GM18519 (cell line): ENCODE data around the gene SAE1.

Experiments used
- ATAC-seq: cut with Tn5 transposase; IDR thresholded peaks from one replicate; pipeline ENCODE4 v1.9.1; 2021; ENCODE audit warnings: mild to moderate bottlenecking, moderate library complexity; ENCODE audit not compliant: unreplicated experiment, low FRiP score

Gene SAE1

GRCh38 chr19:47105874-47106273, 24.8 kb upstream of the SAE1 start:
- ATAC-seq: no peak

- no peak for ATAC-seq
Measured at GRCh38 chr19:47106821-47107201, 23.8 kb upstream of the SAE1 start.

GRCh38 chr19:47107202-47107952, 23.3 kb upstream of the SAE1 start:
- no peak for ATAC-seq

GRCh38 chr19:47107953-47108746, 22.5 kb upstream of the SAE1 start:
- no peak for ATAC-seq

- ATAC-seq: no peak
Measured at GRCh38 chr19:47109177-47109540, 21.5 kb upstream of the SAE1 start.

- no peak for ATAC-seq
Measured at GRCh38 chr19:47109541-47110375, 20.9 kb upstream of the SAE1 start.

GRCh38 chr19:47110521-47111005, 20.1 kb upstream of the SAE1 start:
- ATAC-seq: no peak

GRCh38 chr19:47111006-47111621, 19.5 kb upstream of the SAE1 start:
- no peak for ATAC-seq

GRCh38 chr19:47111682-47112165, 18.9 kb upstream of the SAE1 start:
- ATAC-seq: no peak

GRCh38 chr19:47112166-47112996, 18.3 kb upstream of the SAE1 start:
- peak; percentile 8 for ATAC-seq

- peak; percentile 71 for ATAC-seq
Measured at GRCh38 chr19:47112997-47113849, 17.4 kb upstream of the SAE1 start, which contains the start of gene ZC3H4. Gene ZC3H4, minus strand, starts transcription at chr19:47113776. Its CDS starts 1,192 bp downstream, at chr19:47112584.

- no peak for ATAC-seq
Measured at GRCh38 chr19:47113850-47114651, 16.6 kb upstream of the SAE1 start.

GRCh38 chr19:47120470-47121067, 10.1 kb upstream of the SAE1 start:
- ATAC-seq: no peak

- ATAC-seq: no peak
Measured at GRCh38 chr19:47122359-47123335, 8.0 kb upstream of the SAE1 start.

GRCh38 chr19:47123406-47123805, 7.2 kb upstream of the SAE1 start:
- ATAC-seq: no peak
